HEK293 (cell line): ENCODE measurements around the gene C1orf226.

Experiments used
- CTCF ChIA-PET: fragments of 350-600 bp; formaldehyde crosslinking; extraction: SDS; loops from one replicate; lab custom pipeline; 2021; ENCODE audit warnings: antibody characterized with exemption; lab: Yijun Ruan, JAX
- POLR2A ChIA-PET: fragments of 300-600 bp; formaldehyde crosslinking; extraction: SDS; loops from one replicate; lab custom pipeline; 2020; ENCODE audit warnings: antibody characterized with exemption, inconsistent platforms; lab: Yijun Ruan, JAX
- H3K27ac ChIP-seq: fragments of 200-500 bp; sonication (Bioruptor generic); 2 replicates; pipeline ENCODE4 v1.5.1; 2014; ENCODE audit warnings: low read depth, low read length, control low read depth, inconsistent platforms; ENCODE audit errors: extremely low read depth
- H3K36me3 ChIP-seq, 2 experiments: fragments of 200-500 bp in 1 of 2; sonication (Bioruptor generic) in 1 of 2; 1 replicate in 1 of 2; 2 replicates in 1 of 2; pipeline ENCODE4 v1.5.1; 2014 to 2017; ENCODE audit warnings: inconsistent platforms in 2 of 2, low read length in 2 of 2; ENCODE audit not compliant: control insufficient read depth in 2 of 2, insufficient read depth in 1 of 2
- H3K4me1 ChIP-seq: fragments of 200-500 bp; sonication (Bioruptor generic); 2 replicates; pipeline ENCODE4 v1.5.1; 2014; ENCODE audit warnings: mild to moderate bottlenecking, low read length, inconsistent platforms; ENCODE audit not compliant: control insufficient read depth, insufficient read depth
- H3K4me3 ChIP-seq: 2 replicates; pipeline ENCODE4 v1.5.1; 2011; ENCODE audit warnings: low read depth, mild to moderate bottlenecking, control low read depth, low read length, moderate library complexity
- H3K9me3 ChIP-seq: fragments of 200-500 bp; sonication (Bioruptor generic); 2 replicates; pipeline ENCODE4 v1.5.1; 2014; ENCODE audit warnings: low read depth, low read length, inconsistent platforms; ENCODE audit not compliant: control insufficient read depth, insufficient read depth
- BCL11A ChIP-seq: fragments of 450-650 bp; formaldehyde crosslinking; IDR thresholded peaks from 2 replicates; pipeline ENCODE4 v1.5.1; 2016; ENCODE audit warnings: low read depth, missing biosample characterization, missing genetic modification characterization
- EGR2 ChIP-seq: fragments of 450-650 bp; formaldehyde crosslinking; IDR thresholded peaks from 2 replicates; pipeline ENCODE4 v1.5.1; 2016; ENCODE audit warnings: low read depth, missing biosample characterization, missing genetic modification characterization
- IKZF3 ChIP-seq: fragments of 450-650 bp; IDR thresholded peaks from 2 replicates; pipeline ENCODE4 v1.5.0; 2018; ENCODE audit warnings: missing biosample characterization, mild to moderate bottlenecking, missing genetic modification characterization, moderate library complexity
- MZF1 ChIP-seq: fragments of 450-650 bp; formaldehyde crosslinking; IDR thresholded peaks from 2 replicates; pipeline ENCODE4 v1.5.1; 2017; ENCODE audit warnings: missing biosample characterization, missing genetic modification characterization, borderline replicate concordance
- OSR2 ChIP-seq: fragments of 450-650 bp; formaldehyde crosslinking; IDR thresholded peaks from 2 replicates; pipeline ENCODE4 v1.5.1; 2016; ENCODE audit warnings: missing biosample characterization, missing genetic modification characterization
- PRDM1 ChIP-seq: fragments of 450-650 bp; formaldehyde crosslinking; IDR thresholded peaks from 2 replicates; pipeline ENCODE4; 2016; ENCODE audit warnings: missing biosample characterization, missing genetic modification characterization
- SETDB1 ChIP-seq: IDR thresholded peaks from one replicate; pipeline ENCODE4 v1.6.1; 2017; ENCODE audit warnings: mild to moderate bottlenecking, low read length, moderate library complexity, mixed read lengths; ENCODE audit not compliant: insufficient read length
- TCF7L2 ChIP-seq: IDR thresholded peaks from 2 replicates; pipeline ENCODE4 v1.6.1; 2011; ENCODE audit warnings: low read depth, mild to moderate bottlenecking, inconsistent platforms, low read length, moderate library complexity, borderline replicate concordance
- ZBTB49 ChIP-seq: fragments of 450-650 bp; formaldehyde crosslinking; IDR thresholded peaks from 2 replicates; pipeline ENCODE4 v1.5.1; 2016; ENCODE audit warnings: missing biosample characterization, missing genetic modification characterization, low read depth
- ZFHX2 ChIP-seq: fragments of 450-650 bp; formaldehyde crosslinking; conservative IDR thresholded peaks from 2 replicates; pipeline ENCODE4 v1.5.1; 2016; ENCODE audit warnings: missing biosample characterization, missing genetic modification characterization
- ZNF112 ChIP-seq: fragments of 450-650 bp; formaldehyde crosslinking; IDR thresholded peaks from 2 replicates; pipeline ENCODE4 v1.5.0; 2017; ENCODE audit warnings: missing biosample characterization, missing genetic modification characterization
- ZNF138 ChIP-seq: fragments of 450-650 bp; formaldehyde crosslinking; IDR thresholded peaks from 2 replicates; pipeline ENCODE4 v1.5.1; 2016; ENCODE audit warnings: missing biosample characterization, missing genetic modification characterization, borderline replicate concordance
- ZNF157 ChIP-seq: fragments of 450-650 bp; formaldehyde crosslinking; IDR thresholded peaks from 2 replicates; pipeline ENCODE4 v1.5.1; 2016; ENCODE audit warnings: missing biosample characterization, missing genetic modification characterization
- ZNF24 ChIP-seq: fragments of 450-650 bp; formaldehyde crosslinking; IDR thresholded peaks from 2 replicates; pipeline ENCODE4 v1.5.1; 2016; ENCODE audit warnings: missing biosample characterization, missing genetic modification characterization
- ZNF571 ChIP-seq: fragments of 450-650 bp; formaldehyde crosslinking; IDR thresholded peaks from 2 replicates; pipeline ENCODE4 v1.5.0; 2017; ENCODE audit warnings: missing biosample characterization, missing genetic modification characterization
- ZNF580 ChIP-seq: fragments of 450-650 bp; formaldehyde crosslinking; IDR thresholded peaks from 2 replicates; pipeline ENCODE4 v1.5.1; 2016; ENCODE audit warnings: missing biosample characterization, missing genetic modification characterization
- ZNF623 ChIP-seq: fragments of 450-650 bp; formaldehyde crosslinking; IDR thresholded peaks from 2 replicates; pipeline ENCODE4 v1.5.1; 2016; ENCODE audit warnings: missing biosample characterization, missing genetic modification characterization
- ZNF654 ChIP-seq: fragments of 450-650 bp; formaldehyde crosslinking; IDR thresholded peaks from 2 replicates; pipeline ENCODE4 v1.5.1; 2016; ENCODE audit warnings: low read depth, missing biosample characterization, missing genetic modification characterization
- ZNF677 ChIP-seq: fragments of 450-650 bp; IDR thresholded peaks from 2 replicates; pipeline ENCODE4 v1.5.0; 2018; ENCODE audit warnings: missing biosample characterization, mild to moderate bottlenecking, missing genetic modification characterization, moderate library complexity
- ZNF768 ChIP-seq: fragments of 450-650 bp; formaldehyde crosslinking; IDR thresholded peaks from 2 replicates; pipeline ENCODE4 v1.5.1; 2018; ENCODE audit warnings: missing biosample characterization, mild to moderate bottlenecking, missing genetic modification characterization
- ZNF785 ChIP-seq: fragments of 450-650 bp; formaldehyde crosslinking; IDR thresholded peaks from 2 replicates; pipeline ENCODE4 v1.5.1; 2016; ENCODE audit warnings: missing biosample characterization, missing genetic modification characterization
- ZNF792 ChIP-seq: fragments of 450-650 bp; formaldehyde crosslinking; IDR thresholded peaks from 2 replicates; pipeline ENCODE4 v1.5.1; 2016; ENCODE audit warnings: missing biosample characterization, missing genetic modification characterization
- ZSCAN18 ChIP-seq: fragments of 450-650 bp; formaldehyde crosslinking; IDR thresholded peaks from 2 replicates; pipeline ENCODE4 v1.5.1; 2016; ENCODE audit warnings: missing biosample characterization, missing genetic modification characterization

Gene C1orf226

GRCh38 chr1:162389021-162389818 lies 7.7 kb downstream of the C1orf226 start:
- H3K4me1 ChIP-seq = no peaks in the 10 kb centered on the region
- H3K4me3 ChIP-seq = no peak overlapping the region
- POLR2A ChIA-PET = no interaction called here
- no peak for TF ChIP-seq ZSCAN18 (tag by site-specific recombination)
- no peak for TF ChIP-seq TCF7L2
- no peak for TF ChIP-seq ZNF654 (tag by site-specific recombination)
- no peak for TF ChIP-seq ZNF580
- TF ChIP-seq BCL11A (tag by site-specific recombination) = no peak
- TF ChIP-seq ZNF138 (tag by site-specific recombination) = no peak
- no peak for TF ChIP-seq PRDM1 (tag by site-specific recombination)
- TF ChIP-seq ZNF792 (tag by site-specific recombination) = no peak
- no peak for TF ChIP-seq ZBTB49 (tag by site-specific recombination)
- no peak for TF ChIP-seq MZF1 (tag by site-specific recombination)
- TF ChIP-seq ZNF623 = no peak
- no peak for TF ChIP-seq ZNF571 (tag by site-specific recombination)
- no peak for TF ChIP-seq ZNF157 (tag by site-specific recombination)
- no peak for TF ChIP-seq ZNF785 (tag by site-specific recombination)
- no peak for TF ChIP-seq ZNF112
- no peak for TF ChIP-seq ZNF677 (tag by site-specific recombination)
- TF ChIP-seq ZNF24 (tag by site-specific recombination) = no peak
- TF ChIP-seq ZNF768 (tag by site-specific recombination) = no peak
- no peak for TF ChIP-seq OSR2
- CTCF ChIA-PET = interaction anchor here (0.6 to 3.8 kb wide), 4 partner anchors 31 to 759 kb away, joined by 3 to 27 read pairs (median 8); no protein-coding TSS in a partner anchor
- no peak overlapping the region for H3K27ac ChIP-seq
- H3K36me3 ChIP-seq = no peaks in the 10 kb centered on the region
- no peaks in the 10 kb centered on the region for H3K9me3 ChIP-seq

GRCh38 chr1:162389971-162390370 lies 8.4 kb downstream of the C1orf226 start:
- H3K4me1 ChIP-seq = no peaks in the 10 kb centered on the region
- H3K27ac ChIP-seq = no peak overlapping the region
- H3K36me3 ChIP-seq = no peaks in the 10 kb centered on the region
- TF ChIP-seq SETDB1 (no peak), IKZF3 (tag by site-specific recombination) (no peak), EGR2 (tag by site-specific recombination) (peak; percentile 60), ZFHX2 (tag by site-specific recombination) (peak; percentile 71)
- ChIA-PET CTCF (interaction anchor here (0.7 to 3.8 kb wide), 3 partner anchors 32 to 334 kb away, joined by 3 to 27 read pairs (median 10); no protein-coding TSS in a partner anchor), POLR2A (no interaction called here)
- H3K4me3 ChIP-seq = no peak overlapping the region
- H3K9me3 ChIP-seq = no peaks in the 10 kb centered on the region
